ENCODE data around the gene UBA52. TPM values are rescaled to one million over a fixed set of nuclear protein-coding genes. Genes with fewer than 3 reads are reported as not detected.

UBA52 gene
- total and polyA plus RNA-seq, 2 experiments from 2014 or later: 627 to 1,301 TPM

DNA sequence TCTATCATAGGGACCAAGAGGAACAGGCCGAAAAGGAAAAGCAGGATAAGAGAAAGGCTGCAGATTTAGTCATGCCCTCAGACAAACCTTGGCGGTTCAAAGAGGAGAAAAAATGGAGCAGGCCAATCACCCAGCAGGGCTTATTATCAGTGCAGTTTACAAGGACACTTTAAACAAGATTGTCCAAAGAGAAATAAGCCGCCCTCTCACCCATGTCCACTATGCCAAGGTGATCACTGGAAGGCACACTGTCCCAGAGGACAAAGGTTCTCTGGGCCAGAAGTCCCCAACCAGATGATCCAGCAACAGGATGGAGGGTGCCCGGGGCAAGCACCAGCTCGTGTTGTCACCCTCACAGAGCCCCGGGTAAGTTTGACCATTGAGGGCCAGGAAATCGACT is 8.7 kb downstream of the UBA52 start (continued):
- TF ChIP-seq, protein P1, sequence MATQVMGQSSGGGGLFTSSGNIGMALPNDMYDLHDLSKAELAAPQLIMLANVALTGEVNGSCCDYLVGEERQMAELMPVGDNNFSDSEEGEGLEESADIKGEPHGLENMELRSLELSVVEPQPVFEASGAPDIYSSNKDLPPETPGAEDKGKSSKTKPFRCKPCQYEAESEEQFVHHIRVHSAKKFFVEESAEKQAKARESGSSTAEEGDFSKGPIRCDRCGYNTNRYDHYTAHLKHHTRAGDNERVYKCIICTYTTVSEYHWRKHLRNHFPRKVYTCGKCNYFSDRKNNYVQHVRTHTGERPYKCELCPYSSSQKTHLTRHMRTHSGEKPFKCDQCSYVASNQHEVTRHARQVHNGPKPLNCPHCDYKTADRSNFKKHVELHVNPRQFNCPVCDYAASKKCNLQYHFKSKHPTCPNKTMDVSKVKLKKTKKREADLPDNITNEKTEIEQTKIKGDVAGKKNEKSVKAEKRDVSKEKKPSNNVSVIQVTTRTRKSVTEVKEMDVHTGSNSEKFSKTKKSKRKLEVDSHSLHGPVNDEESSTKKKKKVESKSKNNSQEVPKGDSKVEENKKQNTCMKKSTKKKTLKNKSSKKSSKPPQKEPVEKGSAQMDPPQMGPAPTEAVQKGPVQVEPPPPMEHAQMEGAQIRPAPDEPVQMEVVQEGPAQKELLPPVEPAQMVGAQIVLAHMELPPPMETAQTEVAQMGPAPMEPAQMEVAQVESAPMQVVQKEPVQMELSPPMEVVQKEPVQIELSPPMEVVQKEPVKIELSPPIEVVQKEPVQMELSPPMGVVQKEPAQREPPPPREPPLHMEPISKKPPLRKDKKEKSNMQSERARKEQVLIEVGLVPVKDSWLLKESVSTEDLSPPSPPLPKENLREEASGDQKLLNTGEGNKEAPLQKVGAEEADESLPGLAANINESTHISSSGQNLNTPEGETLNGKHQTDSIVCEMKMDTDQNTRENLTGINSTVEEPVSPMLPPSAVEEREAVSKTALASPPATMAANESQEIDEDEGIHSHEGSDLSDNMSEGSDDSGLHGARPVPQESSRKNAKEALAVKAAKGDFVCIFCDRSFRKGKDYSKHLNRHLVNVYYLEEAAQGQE (IDR thresholded peaks at IDR 0.05; ENCODE audit: unreplicated experiment): no peak
- TF ChIP-seq EZH2 (IDR thresholded peaks at IDR 0.05; ENCODE audit: low read depth, unreplicated experiment): no peak

DNA sequence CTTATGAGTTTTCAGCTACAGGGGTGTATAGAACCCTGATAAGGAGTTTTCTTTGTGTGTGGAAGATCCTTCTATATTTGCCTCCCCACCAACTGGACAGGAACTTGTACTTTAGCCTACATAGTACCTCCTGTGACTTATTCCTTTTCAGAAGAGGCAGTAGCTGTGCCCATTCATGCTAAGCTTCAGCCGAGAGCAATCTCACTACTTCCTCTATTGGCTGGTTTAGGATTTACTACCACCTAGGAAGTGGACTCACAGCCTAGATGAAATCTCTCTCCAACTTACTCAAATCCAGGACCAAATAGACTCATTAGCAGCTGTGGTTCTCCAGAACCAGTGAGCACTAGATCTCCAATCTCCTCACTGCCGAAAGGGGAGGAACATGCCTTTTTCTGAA is 14.6 kb downstream of the UBA52 start:
- no peak overlapping the region for H3K4me3 Mint-ChIP-seq
- Histone ChIP-seq H3K9me2 (ENCODE audit: insufficient read depth) (no peaks in the 10 kb centered on the region), H4K20me1 (replicated peaks; ENCODE audit: insufficient read depth) (no peaks in the 10 kb centered on the region; the same call in 1 of the 2 replicates), H3K27me3 (ENCODE audit: insufficient read depth) (no peaks in the 10 kb centered on the region), H2AFZ (no peak overlapping the region), H3F3A (replicated peaks; ENCODE audit: low read depth) (peaks cover 14% of the 10 kb centered on the region), H3K79me2 (replicated peaks; ENCODE audit: insufficient read depth) (peaks cover 3% of the 10 kb centered on the region; the same call in 1 of the 2 replicates), H3K27ac (ENCODE audit: low read depth) (no peak overlapping the region), H3K4me1 (ENCODE audit: insufficient read depth) (peaks cover 7% of the 10 kb centered on the region; the same call in 1 of the 2 replicates), H3K36me3 (ENCODE audit: insufficient read depth) (no peaks in the 10 kb centered on the region), H3K4me3 (no peak overlapping the region), H3K4me2 (no peak overlapping the region)
- 0 out of 3 replicates have a peak, but pooled peaks cover 4% of the 10 kb centered on the region for H3K9me3 Mint-ChIP-seq
- no peak overlapping the region for H3K27ac Mint-ChIP-seq
- peaks cover 35% of the 10 kb centered on the region for H3K27me3 Mint-ChIP-seq (ENCODE audit: insufficient read depth, low read depth, poor library complexity)
- ATAC-seq: no peak
- DNase-seq (ENCODE audit: low spot score): no peak
- peaks cover 15% of the 10 kb centered on the region for H3K4me1 Mint-ChIP-seq
- peaks cover 10% of the 10 kb centered on the region for H3K36me3 Mint-ChIP-seq (ENCODE audit: low read depth)
- TF ChIP-seq NANOG (IDR thresholded peaks at IDR 0.05; ENCODE audit: borderline replicate concordance) (no peak), JUNB (IDR thresholded peaks at IDR 0.05; ENCODE audit: unreplicated experiment) (no peak), ZNF114 (CRISPR knock-in tag; IDR thresholded peaks at IDR 0.05) (no peak), CREB1 (CRISPR knock-in tag; IDR thresholded peaks at IDR 0.05; ENCODE audit: low read depth) (no peak), STAT1 (IDR thresholded peaks at IDR 0.05; ENCODE audit: unreplicated experiment) (no peak), EZH2 (IDR thresholded peaks at IDR 0.05; ENCODE audit: low read depth, unreplicated experiment) (no peak)
- TF ChIP-seq, protein P1 (IDR thresholded peaks at IDR 0.05; ENCODE audit: unreplicated experiment): no peak
- TF ChIP-seq, protein P2, sequence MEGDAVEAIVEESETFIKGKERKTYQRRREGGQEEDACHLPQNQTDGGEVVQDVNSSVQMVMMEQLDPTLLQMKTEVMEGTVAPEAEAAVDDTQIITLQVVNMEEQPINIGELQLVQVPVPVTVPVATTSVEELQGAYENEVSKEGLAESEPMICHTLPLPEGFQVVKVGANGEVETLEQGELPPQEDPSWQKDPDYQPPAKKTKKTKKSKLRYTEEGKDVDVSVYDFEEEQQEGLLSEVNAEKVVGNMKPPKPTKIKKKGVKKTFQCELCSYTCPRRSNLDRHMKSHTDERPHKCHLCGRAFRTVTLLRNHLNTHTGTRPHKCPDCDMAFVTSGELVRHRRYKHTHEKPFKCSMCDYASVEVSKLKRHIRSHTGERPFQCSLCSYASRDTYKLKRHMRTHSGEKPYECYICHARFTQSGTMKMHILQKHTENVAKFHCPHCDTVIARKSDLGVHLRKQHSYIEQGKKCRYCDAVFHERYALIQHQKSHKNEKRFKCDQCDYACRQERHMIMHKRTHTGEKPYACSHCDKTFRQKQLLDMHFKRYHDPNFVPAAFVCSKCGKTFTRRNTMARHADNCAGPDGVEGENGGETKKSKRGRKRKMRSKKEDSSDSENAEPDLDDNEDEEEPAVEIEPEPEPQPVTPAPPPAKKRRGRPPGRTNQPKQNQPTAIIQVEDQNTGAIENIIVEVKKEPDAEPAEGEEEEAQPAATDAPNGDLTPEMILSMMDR (conservative IDR thresholded peaks at IDR 0.05; ENCODE audit: low read depth in 2 of 2): no peak
- TF ChIP-seq, protein P3, sequence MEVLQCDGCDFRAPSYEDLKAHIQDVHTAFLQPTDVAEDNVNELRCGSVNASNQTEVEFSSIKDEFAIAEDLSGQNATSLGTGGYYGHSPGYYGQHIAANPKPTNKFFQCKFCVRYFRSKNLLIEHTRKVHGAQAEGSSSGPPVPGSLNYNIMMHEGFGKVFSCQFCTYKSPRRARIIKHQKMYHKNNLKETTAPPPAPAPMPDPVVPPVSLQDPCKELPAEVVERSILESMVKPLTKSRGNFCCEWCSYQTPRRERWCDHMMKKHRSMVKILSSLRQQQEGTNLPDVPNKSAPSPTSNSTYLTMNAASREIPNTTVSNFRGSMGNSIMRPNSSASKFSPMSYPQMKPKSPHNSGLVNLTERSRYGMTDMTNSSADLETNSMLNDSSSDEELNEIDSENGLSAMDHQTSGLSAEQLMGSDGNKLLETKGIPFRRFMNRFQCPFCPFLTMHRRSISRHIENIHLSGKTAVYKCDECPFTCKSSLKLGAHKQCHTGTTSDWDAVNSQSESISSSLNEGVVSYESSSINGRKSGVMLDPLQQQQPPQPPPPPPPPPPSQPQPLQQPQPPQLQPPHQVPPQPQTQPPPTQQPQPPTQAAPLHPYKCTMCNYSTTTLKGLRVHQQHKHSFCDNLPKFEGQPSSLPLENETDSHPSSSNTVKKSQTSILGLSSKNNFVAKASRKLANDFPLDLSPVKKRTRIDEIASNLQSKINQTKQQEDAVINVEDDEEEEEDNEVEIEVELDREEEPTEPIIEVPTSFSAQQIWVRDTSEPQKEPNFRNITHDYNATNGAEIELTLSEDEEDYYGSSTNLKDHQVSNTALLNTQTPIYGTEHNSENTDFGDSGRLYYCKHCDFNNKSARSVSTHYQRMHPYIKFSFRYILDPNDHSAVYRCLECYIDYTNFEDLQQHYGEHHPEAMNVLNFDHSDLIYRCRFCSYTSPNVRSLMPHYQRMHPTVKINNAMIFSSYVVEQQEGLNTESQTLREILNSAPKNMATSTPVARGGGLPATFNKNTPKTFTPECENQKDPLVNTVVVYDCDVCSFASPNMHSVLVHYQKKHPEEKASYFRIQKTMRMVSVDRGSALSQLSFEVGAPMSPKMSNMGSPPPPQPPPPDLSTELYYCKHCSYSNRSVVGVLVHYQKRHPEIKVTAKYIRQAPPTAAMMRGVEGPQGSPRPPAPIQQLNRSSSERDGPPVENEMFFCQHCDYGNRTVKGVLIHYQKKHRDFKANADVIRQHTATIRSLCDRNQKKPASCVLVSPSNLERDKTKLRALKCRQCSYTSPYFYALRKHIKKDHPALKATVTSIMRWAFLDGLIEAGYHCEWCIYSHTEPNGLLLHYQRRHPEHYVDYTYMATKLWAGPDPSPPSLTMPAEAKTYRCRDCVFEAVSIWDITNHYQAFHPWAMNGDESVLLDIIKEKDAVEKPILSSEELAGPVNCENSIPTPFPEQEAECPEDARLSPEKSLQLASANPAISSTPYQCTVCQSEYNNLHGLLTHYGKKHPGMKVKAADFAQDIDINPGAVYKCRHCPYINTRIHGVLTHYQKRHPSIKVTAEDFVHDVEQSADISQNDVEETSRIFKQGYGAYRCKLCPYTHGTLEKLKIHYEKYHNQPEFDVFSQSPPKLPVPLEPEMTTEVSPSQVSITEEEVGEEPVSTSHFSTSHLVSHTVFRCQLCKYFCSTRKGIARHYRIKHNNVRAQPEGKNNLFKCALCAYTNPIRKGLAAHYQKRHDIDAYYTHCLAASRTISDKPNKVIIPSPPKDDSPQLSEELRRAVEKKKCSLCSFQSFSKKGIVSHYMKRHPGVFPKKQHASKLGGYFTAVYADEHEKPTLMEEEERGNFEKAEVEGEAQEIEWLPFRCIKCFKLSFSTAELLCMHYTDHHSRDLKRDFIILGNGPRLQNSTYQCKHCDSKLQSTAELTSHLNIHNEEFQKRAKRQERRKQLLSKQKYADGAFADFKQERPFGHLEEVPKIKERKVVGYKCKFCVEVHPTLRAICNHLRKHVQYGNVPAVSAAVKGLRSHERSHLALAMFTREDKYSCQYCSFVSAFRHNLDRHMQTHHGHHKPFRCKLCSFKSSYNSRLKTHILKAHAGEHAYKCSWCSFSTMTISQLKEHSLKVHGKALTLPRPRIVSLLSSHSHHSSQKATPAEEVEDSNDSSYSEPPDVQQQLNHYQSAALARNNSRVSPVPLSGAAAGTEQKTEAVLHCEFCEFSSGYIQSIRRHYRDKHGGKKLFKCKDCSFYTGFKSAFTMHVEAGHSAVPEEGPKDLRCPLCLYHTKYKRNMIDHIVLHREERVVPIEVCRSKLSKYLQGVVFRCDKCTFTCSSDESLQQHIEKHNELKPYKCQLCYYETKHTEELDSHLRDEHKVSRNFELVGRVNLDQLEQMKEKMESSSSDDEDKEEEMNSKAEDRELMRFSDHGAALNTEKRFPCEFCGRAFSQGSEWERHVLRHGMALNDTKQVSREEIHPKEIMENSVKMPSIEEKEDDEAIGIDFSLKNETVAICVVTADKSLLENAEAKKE (CRISPR knock-in tag; IDR thresholded peaks at IDR 0.05): no peak
